ENCODE data around the gene TTLL6.

Gene TTLL6

DNA sequence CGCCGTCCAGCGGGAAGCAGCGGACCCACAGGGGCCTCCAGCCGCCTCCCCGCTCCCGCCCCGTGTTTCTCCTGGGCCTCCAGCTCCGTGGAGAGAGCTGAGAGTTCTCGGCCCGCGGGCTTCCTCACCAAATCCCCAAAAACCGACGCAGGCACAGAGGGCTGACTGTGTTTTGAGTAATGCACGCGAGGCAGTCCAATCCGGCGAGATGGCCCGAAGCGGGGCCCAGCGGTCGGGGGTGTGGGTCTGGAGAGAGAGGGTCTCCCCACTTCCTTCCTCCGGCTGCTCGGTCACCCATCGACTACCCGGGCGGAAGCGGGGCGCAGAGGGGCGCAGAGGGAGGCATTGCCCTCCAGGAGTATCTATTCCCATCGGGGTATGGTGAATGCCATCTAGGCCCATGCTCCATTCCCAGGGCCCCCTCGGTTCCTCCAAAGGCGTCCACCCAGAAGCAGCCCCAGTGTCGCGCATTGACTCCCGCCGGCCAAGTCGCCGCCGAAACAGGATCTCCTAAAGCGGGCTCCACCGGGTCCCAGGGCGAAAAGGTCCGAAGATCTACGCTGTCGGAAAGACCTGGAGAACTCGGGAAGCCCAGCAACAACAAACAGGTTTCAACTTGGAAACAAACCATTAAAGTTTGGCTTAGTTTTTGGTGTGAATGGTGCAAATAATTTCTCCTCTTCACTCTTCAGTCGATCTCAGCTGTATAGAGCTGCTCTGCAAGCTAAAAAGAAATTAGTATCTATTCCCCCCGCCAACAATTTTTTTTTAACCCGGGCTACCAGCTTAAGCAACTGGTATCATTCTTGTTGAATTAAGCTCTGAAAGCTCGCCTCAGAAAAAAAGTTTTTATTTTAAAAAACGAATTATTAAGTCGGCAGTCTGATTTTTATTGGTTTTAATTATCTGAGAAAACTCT, 69.3 kb downstream of the TTLL6 start:
- no peak for TF ChIP-seq CTCF (IDR thresholded peaks at IDR 0.05; ENCODE audit: low read depth, low read length)
- no peak for DNase-seq (ENCODE audit: extremely low read depth, low read depth)

- TF ChIP-seq CTCF (IDR thresholded peaks at IDR 0.05; ENCODE audit: low read depth, low read length) = no peak
- DNase-seq (ENCODE audit: extremely low read depth, low read depth) = no peak
These were observed 70.0 kb downstream of the TTLL6 start for GRCh38 chr17:48746916-48747444.

DNA sequence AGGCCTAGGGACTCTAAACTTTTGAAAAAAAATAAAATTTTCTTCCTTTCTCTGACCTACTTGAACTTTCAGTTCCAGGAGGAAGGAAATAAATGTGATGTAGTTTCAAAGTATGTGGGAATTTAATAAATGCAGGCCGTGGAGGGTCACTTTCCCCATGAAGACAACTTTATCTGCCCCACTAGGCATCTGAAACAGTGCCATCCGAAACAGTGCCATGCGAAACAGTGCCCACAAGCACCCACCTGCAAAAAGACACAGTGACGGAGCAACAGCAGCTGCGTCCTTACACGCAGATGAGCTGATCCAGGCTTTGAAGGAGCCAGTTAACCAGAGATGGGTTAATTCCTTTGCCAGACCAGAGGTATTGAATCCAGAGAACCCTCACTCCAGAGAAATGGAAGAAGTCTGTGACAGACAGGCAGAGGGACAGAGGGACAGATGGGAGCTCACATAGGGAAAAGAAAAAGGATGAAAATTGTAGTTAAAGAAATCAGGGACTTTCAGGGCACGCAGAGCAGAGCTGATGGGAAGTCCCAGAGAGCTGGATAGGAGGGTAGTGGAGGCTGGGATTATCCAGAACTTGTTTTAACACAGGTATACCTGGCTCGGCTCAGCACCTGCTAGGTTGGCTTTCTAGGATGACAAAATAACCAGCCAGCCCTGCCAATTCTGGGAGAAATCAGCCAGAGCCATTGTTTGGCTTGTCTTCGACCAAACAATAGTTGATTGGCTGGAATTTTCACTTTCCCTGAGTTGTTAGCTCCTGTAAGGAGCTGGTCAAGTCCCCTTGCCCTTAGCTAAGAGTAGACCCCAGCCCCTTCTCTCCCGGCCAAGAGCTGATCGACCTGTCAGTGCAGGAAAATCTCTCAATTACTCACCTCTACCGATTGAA, 71.4 kb downstream of the TTLL6 start:
- no peak for DNase-seq (ENCODE audit: extremely low read depth, low read depth)
- no peak for TF ChIP-seq CTCF (IDR thresholded peaks at IDR 0.05; ENCODE audit: low read depth, low read length)

DNA sequence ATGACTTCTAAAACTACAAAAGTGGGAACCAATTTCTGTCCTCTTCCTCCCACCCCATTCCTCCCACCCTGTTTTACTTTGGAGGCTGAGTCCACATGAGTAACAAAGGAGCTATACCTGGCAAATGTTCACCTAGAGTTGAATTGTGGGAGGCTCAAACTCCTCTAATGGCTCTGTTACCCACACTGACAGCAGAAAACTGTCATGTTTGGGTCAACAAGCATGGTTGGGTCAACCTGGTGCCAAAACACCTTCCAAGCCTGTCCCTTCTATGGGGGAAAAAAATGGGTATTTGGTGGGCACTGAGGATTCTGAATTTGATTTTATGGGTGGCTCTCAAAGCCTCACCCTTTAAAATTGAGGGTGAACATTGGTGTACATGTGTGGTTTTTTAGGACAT, 76.5 kb downstream of the TTLL6 start:
- no peak for TF ChIP-seq CTCF (IDR thresholded peaks at IDR 0.05; ENCODE audit: low read depth, low read length)
- no peak for DNase-seq (ENCODE audit: extremely low read depth, low read depth)

GRCh38 chr17:48738803-48739526, 78.1 kb downstream of the TTLL6 start:
- TF ChIP-seq CTCF (IDR thresholded peaks at IDR 0.05; ENCODE audit: low read depth, low read length) = no peak
- DNase-seq (ENCODE audit: extremely low read depth, low read depth) = no peak

GRCh38 chr17:48738424-48738802, 78.6 kb downstream of the TTLL6 start:
- no peak for DNase-seq (ENCODE audit: extremely low read depth, low read depth)
- TF ChIP-seq CTCF (IDR thresholded peaks at IDR 0.05; ENCODE audit: low read depth, low read length) = no peak

Measured in AG09319 (cell line).